ENCODE results near the gene FBXO21.
"Not testable (repeated sequence)": the region's sequence is repeated elsewhere in the genome, so short reads cannot be mapped to it uniquely, and the experiment has no call there.

Gene FBXO21

GRCh38 chr12:117199956-117200744 is 9.9 kb upstream of the FBXO21 start:
- H3K36me3 ChIP-seq (ENCODE audit: insufficient read depth, low read length); H3K4me3 ChIP-seq (ENCODE audit: low read depth, low read length); H3K27ac ChIP-seq (ENCODE audit: low read depth, low read length); H2AFZ ChIP-seq (ENCODE audit: low read length, unreplicated experiment); H3K4me1 ChIP-seq (ENCODE audit: control insufficient read depth, insufficient read depth, low read length, unreplicated experiment); H3K79me2 ChIP-seq (ENCODE audit: control insufficient read depth, insufficient read depth, low read length, unreplicated experiment): not testable (repeated sequence)
- peaks cover 51% of the 10 kb centered on the region for H3K27me3 ChIP-seq (ENCODE audit: insufficient read depth, low read length)

GRCh38 chr12:117196334-117196733 is 6.1 kb upstream of the FBXO21 start:
- H3K36me3 ChIP-seq (ENCODE audit: insufficient read depth, low read length); H3K4me3 ChIP-seq (ENCODE audit: low read depth, low read length); H3K4me1 ChIP-seq (ENCODE audit: control insufficient read depth, insufficient read depth, low read length, unreplicated experiment); H3K79me2 ChIP-seq (ENCODE audit: control insufficient read depth, insufficient read depth, low read length, unreplicated experiment); H3K27ac ChIP-seq (ENCODE audit: low read depth, low read length); H2AFZ ChIP-seq (ENCODE audit: low read length, unreplicated experiment): not testable (repeated sequence)
- H3K27me3 ChIP-seq (ENCODE audit: insufficient read depth, low read length), result peaks cover 27% of the 10 kb centered on the region

DNA sequence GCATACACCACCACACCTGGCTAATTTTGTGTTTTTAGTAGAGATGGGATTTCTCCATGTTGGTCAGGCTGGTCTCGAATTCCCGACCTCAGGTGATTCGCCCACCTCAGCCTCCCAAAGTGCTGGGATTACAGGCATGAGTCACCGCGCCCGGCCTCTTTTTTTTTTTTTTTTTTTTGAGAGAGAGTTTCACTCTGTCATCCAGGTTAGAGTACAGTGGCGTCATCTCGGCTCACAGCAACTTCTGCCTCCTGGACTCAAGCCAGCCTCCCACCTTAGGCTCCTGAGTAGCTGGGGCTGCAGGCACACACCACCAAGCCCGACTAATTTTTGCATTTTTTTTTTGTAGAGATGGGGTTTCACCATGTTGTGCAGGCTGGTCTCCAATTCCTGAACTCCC is 4.8 kb upstream of the FBXO21 start:
- not testable (repeated sequence) for H3K36me3 ChIP-seq (ENCODE audit: insufficient read depth, low read length); H3K4me1 ChIP-seq (ENCODE audit: control insufficient read depth, insufficient read depth, low read length, unreplicated experiment); H3K4me3 ChIP-seq (ENCODE audit: low read depth, low read length); H3K27ac ChIP-seq (ENCODE audit: low read depth, low read length); H2AFZ ChIP-seq (ENCODE audit: low read length, unreplicated experiment); H3K79me2 ChIP-seq (ENCODE audit: control insufficient read depth, insufficient read depth, low read length, unreplicated experiment)
- H3K27me3 ChIP-seq (ENCODE audit: insufficient read depth, low read length), result peaks cover 22% of the 10 kb centered on the region

- peaks cover 22% of the 10 kb centered on the region for H3K27me3 ChIP-seq (ENCODE audit: insufficient read depth, low read length)
- no peak overlapping the region for H2AFZ ChIP-seq (ENCODE audit: low read length, unreplicated experiment)
- H3K36me3 ChIP-seq (ENCODE audit: insufficient read depth, low read length), result no peaks in the 10 kb centered on the region
- peaks cover 10% of the 10 kb centered on the region for H3K79me2 ChIP-seq (ENCODE audit: control insufficient read depth, insufficient read depth, low read length, unreplicated experiment)
- peaks cover 4% of the 10 kb centered on the region for H3K4me1 ChIP-seq (ENCODE audit: control insufficient read depth, insufficient read depth, low read length, unreplicated experiment)
- H3K4me3 ChIP-seq (ENCODE audit: low read depth, low read length), result no peak overlapping the region
- no peak overlapping the region for H3K27ac ChIP-seq (ENCODE audit: low read depth, low read length)
Measured at GRCh38 chr12:117193903-117194302, 3.6 kb upstream of the FBXO21 start.

- not testable (repeated sequence) for H2AFZ ChIP-seq (ENCODE audit: low read length, unreplicated experiment); H3K4me3 ChIP-seq (ENCODE audit: low read depth, low read length); H3K36me3 ChIP-seq (ENCODE audit: insufficient read depth, low read length); H3K4me1 ChIP-seq (ENCODE audit: control insufficient read depth, insufficient read depth, low read length, unreplicated experiment); H3K27ac ChIP-seq (ENCODE audit: low read depth, low read length)
- peaks cover 14% of the 10 kb centered on the region for H3K79me2 ChIP-seq (ENCODE audit: control insufficient read depth, insufficient read depth, low read length, unreplicated experiment)
- peaks cover 21% of the 10 kb centered on the region for H3K27me3 ChIP-seq (ENCODE audit: insufficient read depth, low read length)
Measured at GRCh38 chr12:117192581-117192980, 2.3 kb upstream of the FBXO21 start.

DNA sequence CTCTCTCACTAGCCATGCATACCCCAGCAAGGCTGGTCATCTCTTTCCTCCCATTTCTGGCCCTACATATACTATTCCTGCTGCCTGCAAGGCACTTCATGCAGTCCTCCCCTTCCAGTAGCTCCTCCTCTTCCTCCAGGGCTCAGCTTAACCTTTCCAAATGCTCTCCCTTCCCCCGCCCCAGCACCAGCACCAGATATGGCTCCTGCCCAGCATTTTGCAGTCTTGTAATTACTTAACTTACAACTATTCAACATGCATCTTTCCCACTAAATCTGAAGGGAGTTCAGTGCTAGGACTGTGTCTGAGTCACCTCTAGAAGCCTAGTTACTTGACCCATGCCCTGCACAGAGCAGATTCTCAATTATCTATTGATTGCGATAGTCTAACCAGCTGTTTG is 1.8 kb upstream of the FBXO21 start:
- Histone ChIP-seq H3K27me3 (ENCODE audit: insufficient read depth, low read length) (peaks cover 15% of the 10 kb centered on the region), H3K27ac (ENCODE audit: low read depth, low read length) (no peak overlapping the region), H3K4me1 (ENCODE audit: control insufficient read depth, insufficient read depth, low read length, unreplicated experiment) (peaks cover 8% of the 10 kb centered on the region), H3K79me2 (ENCODE audit: control insufficient read depth, insufficient read depth, low read length, unreplicated experiment) (peaks cover 14% of the 10 kb centered on the region), H3K4me3 (ENCODE audit: low read depth, low read length) (no peak overlapping the region), H2AFZ (ENCODE audit: low read length, unreplicated experiment) (no peak overlapping the region), H3K36me3 (ENCODE audit: insufficient read depth, low read length) (no peaks in the 10 kb centered on the region)

DNA sequence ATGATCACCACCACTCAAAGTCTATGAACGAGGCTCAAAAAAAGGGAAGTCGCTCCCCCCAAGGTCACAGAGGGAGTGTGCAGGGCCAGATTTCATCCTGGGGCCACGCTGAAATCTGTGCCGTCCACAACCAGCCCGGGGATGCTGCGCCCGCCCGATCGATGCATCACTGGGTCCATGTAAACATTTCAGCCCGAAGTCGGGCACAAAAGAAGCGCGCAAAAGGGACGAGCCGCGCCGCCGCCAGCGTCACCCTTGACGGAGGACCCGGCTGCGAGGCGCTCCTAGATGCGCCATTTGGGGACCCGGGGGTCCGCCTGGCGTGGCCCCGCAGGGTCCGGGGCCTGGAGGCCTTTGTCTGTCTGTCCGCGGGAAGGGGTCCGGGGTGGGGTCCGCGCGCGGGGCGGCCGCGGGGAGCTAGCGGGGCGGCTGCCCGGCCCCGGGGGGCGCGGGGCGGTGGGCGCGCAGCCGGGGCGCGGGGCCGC is 503 bp downstream of the FBXO21 start:
- no peak overlapping the region for H3K27ac ChIP-seq (ENCODE audit: low read depth, low read length)
- peak overlapping the region; percentile 93 for H3K4me3 ChIP-seq (ENCODE audit: low read depth, low read length)

GRCh38 chr12:117188961-117189724 is 1.1 kb downstream of the FBXO21 start:
- Histone ChIP-seq H3K36me3 (ENCODE audit: insufficient read depth, low read length) (peaks cover 21% of the 10 kb centered on the region; the same call in 1 of the 2 replicates), H3K4me1 (ENCODE audit: control insufficient read depth, insufficient read depth, low read length, unreplicated experiment) (peaks cover 8% of the 10 kb centered on the region), H3K27me3 (ENCODE audit: insufficient read depth, low read length) (peaks cover 7% of the 10 kb centered on the region), H3K27ac (ENCODE audit: low read depth, low read length) (no peak overlapping the region), H3K4me3 (ENCODE audit: low read depth, low read length) (peak overlapping the region; percentile 93), H3K79me2 (ENCODE audit: control insufficient read depth, insufficient read depth, low read length, unreplicated experiment) (peaks cover 14% of the 10 kb centered on the region), H2AFZ (ENCODE audit: low read length, unreplicated experiment) (peak overlapping the region; percentile 96)

More for the DNA sequence above, 503 bp downstream of the FBXO21 start:
- Histone ChIP-seq H3K79me2 (ENCODE audit: control insufficient read depth, insufficient read depth, low read length, unreplicated experiment) (peaks cover 14% of the 10 kb centered on the region), H3K27me3 (ENCODE audit: insufficient read depth, low read length) (peaks cover 7% of the 10 kb centered on the region), H3K4me1 (ENCODE audit: control insufficient read depth, insufficient read depth, low read length, unreplicated experiment) (peaks cover 8% of the 10 kb centered on the region), H3K36me3 (ENCODE audit: insufficient read depth, low read length) (peaks cover 15% of the 10 kb centered on the region; the same call in 1 of the 2 replicates), H2AFZ (ENCODE audit: low read length, unreplicated experiment) (peak overlapping the region; percentile 96)

GRCh38 chr12:117188121-117188665 is 2.1 kb downstream of the FBXO21 start:
- Histone ChIP-seq H3K27me3 (ENCODE audit: insufficient read depth, low read length) (no peaks in the 10 kb centered on the region; the same call in none of the 2 replicates), H3K4me3 (ENCODE audit: low read depth, low read length) (no peak overlapping the region), H3K27ac (ENCODE audit: low read depth, low read length) (no peak overlapping the region), H3K79me2 (ENCODE audit: control insufficient read depth, insufficient read depth, low read length, unreplicated experiment) (peaks cover 14% of the 10 kb centered on the region), H2AFZ (ENCODE audit: low read length, unreplicated experiment) (no peak overlapping the region), H3K4me1 (ENCODE audit: control insufficient read depth, insufficient read depth, low read length, unreplicated experiment) (peaks cover 8% of the 10 kb centered on the region), H3K36me3 (ENCODE audit: insufficient read depth, low read length) (peaks cover 29% of the 10 kb centered on the region)

GRCh38 chr12:117187421-117187820 is 2.8 kb downstream of the FBXO21 start:
- H3K4me1 ChIP-seq (ENCODE audit: control insufficient read depth, insufficient read depth, low read length, unreplicated experiment), result peaks cover 8% of the 10 kb centered on the region
- H3K27ac ChIP-seq (ENCODE audit: low read depth, low read length), result no peak overlapping the region
- H3K36me3 ChIP-seq (ENCODE audit: insufficient read depth, low read length), result peaks cover 35% of the 10 kb centered on the region
- H3K27me3 ChIP-seq (ENCODE audit: insufficient read depth, low read length), result no peaks in the 10 kb centered on the region; the same call in none of the 2 replicates
- H3K4me3 ChIP-seq (ENCODE audit: low read depth, low read length), result no peak overlapping the region
- no peak overlapping the region for H2AFZ ChIP-seq (ENCODE audit: low read length, unreplicated experiment)
- H3K79me2 ChIP-seq (ENCODE audit: control insufficient read depth, insufficient read depth, low read length, unreplicated experiment), result peaks cover 14% of the 10 kb centered on the region

All from ACC112 (cell line).